ENCODE measurements around the gene PRKCA.

Gene PRKCA

GRCh38 chr17:66829883-66830282 is 527.5 kb downstream of the PRKCA start:
- peak; percentile 48 for DNase-seq

GRCh38 chr17:66830451-66830850 is 528.0 kb downstream of the PRKCA start:
- DNase-seq, result no peak

- DNase-seq, result no peak
Measured at GRCh38 chr17:66831383-66832210, 529.2 kb downstream of the PRKCA start.

GRCh38 chr17:66833201-66833600 is 530.8 kb downstream of the PRKCA start:
- DNase-seq, result no peak

GRCh38 chr17:66834426-66834918 is 532.1 kb downstream of the PRKCA start:
- no peak for DNase-seq

GRCh38 chr17:66834919-66835454 is 532.6 kb downstream of the PRKCA start, which contains the start of gene CACNG5:
Gene CACNG5 (plus strand): TSS chr17:66835117. CDS start chr17:66877333, 42,216 bp downstream.
- peak; percentile 36 for DNase-seq

- DNase-seq, result no peak
Measured at GRCh38 chr17:66835476-66835875, 533.1 kb downstream of the PRKCA start.

GRCh38 chr17:66836063-66837005 is 533.9 kb downstream of the PRKCA start:
- DNase-seq, result no peak

- no peak for DNase-seq
Measured at GRCh38 chr17:66837226-66837625, 534.8 kb downstream of the PRKCA start.

- no peak for DNase-seq
Measured at GRCh38 chr17:66837885-66838665, 535.7 kb downstream of the PRKCA start.

- DNase-seq, result no peak
Measured at GRCh38 chr17:66839616-66840015, 537.2 kb downstream of the PRKCA start.

- no peak for DNase-seq
Measured at GRCh38 chr17:66840061-66840460, 537.6 kb downstream of the PRKCA start.

GRCh38 chr17:66841328-66841727 is 538.9 kb downstream of the PRKCA start:
- DNase-seq, result no peak

GRCh38 chr17:66841744-66842143 is 539.3 kb downstream of the PRKCA start:
- no peak for DNase-seq

- no peak for DNase-seq
Measured at GRCh38 chr17:66842505-66842904, 540.1 kb downstream of the PRKCA start.

GRCh38 chr17:66842959-66843358 is 540.5 kb downstream of the PRKCA start:
- DNase-seq, result no peak

GRCh38 chr17:66843627-66844026 is 541.2 kb downstream of the PRKCA start:
- no peak for DNase-seq

- no peak for DNase-seq
Measured at GRCh38 chr17:66847704-66848103, 545.3 kb downstream of the PRKCA start.

GRCh38 chr17:66848496-66848895 is 546.1 kb downstream of the PRKCA start:
- no peak for DNase-seq

GRCh38 chr17:66849032-66849655 is 546.7 kb downstream of the PRKCA start:
- no peak for DNase-seq

GRCh38 chr17:66849851-66850580 is 547.6 kb downstream of the PRKCA start:
- no peak for DNase-seq

All from NCI-H1092 (cell line).